SIG-M5 (cell line): ENCODE measurements around the gene DENND11.
"Not testable (repeated sequence)": the region's sequence is repeated elsewhere in the genome, so short reads cannot be mapped to it uniquely, and the experiment has no call there.

ENCODE experiments used
- DNase-seq: peaks from one replicate; lab custom pipeline; 2025; lab: John Stamatoyannopoulos, UW

DENND11 gene

DNA sequence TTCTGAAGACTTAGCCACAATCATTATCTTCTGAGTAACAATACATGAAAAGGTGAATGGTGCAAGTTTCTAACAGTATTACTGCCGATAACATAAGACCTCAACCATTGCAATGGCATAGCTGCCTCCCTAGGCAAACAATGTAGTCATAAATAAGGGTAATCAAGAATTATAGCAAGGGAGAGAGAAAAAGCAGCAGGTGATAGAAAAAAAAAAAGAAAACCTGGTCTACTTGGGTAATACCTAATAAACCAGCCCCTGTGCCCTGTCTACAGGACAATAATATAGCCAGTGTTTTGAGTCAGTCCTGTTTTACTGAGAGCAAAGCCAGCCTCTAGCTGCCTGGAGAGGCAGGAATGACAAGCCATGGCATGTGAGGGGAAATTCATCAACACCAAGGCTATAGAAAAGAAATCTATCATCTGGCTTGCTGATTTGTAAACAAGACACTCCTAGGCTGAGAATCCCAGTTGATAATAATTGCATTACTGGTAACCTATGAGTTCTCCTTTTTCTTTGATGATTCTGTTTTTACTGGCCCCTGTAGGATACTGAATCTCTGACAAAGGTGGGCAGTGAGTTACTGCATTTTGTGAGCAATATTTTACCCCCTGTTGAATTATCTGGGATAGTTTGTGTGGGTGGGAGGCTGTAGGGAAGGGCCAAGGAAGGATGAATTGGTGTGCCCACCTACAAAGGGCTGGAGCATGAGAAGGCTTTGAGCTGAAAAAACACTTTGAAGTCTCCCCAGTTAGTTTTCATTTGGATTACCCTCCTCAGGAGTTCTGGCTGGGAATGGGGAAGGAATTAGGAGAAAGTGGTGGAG, 4.5 kb upstream of the DENND11 start:
- no peak for DNase-seq

DNA sequence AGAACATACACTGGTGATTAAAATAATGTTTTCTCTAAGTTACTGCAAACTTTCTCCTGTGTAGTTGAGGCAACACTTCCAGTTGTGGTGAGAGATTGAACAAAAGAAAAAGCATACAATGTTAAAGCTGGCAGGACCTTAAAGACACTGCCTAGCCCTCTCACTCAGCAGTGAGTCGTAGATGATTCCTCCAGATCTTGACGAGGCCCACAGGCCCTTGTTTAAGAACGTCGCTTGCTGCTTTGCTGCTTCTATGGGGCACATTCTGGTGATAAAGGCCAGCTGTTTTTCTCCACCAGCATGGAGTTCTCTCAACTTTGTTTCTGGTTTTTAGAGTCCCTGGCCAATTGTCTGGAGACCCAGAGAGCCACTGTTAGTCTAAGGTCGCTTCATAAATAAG, 2.8 kb upstream of the DENND11 start:
- no peak for DNase-seq

DNA sequence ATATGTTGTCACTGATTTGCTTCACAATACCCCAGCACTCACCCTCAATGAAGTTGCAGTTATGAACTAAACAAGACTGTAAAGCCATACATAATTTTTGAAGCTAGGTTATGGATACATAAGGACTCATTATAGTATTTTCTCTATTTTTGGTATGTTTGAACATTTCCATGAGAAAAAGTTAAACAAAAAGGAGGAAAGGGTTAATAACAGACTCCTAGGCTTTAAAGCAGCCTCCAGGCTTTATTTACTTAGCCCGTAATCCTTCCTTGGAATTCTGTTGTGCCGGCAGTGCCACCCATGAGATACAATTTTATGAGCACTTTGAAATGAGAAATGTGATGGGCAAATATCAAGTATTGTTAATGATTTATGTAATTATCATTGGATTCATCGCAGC, 2.1 kb upstream of the DENND11 start:
- DNase-seq = no peak

DNA sequence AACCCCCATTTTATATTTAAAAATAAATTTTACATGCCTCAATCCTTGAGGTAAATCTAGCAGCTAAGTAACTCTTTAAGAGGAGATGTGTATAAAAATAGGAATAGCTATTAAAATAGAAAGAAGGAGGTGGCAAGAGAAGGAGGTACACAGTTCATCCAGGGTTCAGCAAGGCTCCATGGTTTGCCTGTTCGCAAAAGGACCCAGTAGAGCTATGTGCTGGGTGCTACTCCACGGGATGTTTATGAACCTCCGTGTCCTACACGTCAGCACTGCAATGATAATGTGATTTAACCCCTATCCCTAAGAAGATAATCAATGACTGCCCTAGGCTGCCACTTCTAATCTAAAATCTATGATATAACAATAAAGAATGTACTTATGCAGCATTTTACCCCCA, 926 bp upstream of the DENND11 start:
- DNase-seq = no peak

DNA sequence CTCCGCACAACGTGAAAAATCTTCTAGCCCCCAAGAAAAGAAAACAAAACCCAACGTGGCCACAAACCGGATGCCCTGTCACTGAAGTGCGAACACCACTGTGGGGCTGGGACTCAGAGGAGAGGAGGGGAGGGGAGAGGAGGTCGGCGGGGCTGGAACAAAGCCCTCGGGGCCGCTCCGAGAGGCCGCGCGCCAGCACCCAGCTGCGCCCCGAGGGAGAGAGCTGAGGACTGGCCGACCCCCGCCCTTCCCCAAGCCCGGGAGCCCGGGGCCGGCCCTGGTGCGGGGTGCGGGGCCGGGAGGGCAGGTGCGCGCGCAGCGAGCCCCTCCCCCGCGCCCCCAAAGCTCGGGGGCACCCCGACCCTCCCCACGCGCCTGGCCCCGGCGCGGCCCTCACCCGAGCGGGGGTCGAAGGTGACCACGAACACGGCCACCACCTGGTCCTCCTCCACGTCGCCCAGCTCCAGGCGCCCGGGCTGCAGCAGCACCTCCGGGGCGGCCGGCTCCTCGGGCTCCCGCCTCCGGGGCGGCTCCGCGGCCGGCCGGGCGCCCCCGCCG, 398 bp downstream of the DENND11 start:
- no peak for DNase-seq

DNA sequence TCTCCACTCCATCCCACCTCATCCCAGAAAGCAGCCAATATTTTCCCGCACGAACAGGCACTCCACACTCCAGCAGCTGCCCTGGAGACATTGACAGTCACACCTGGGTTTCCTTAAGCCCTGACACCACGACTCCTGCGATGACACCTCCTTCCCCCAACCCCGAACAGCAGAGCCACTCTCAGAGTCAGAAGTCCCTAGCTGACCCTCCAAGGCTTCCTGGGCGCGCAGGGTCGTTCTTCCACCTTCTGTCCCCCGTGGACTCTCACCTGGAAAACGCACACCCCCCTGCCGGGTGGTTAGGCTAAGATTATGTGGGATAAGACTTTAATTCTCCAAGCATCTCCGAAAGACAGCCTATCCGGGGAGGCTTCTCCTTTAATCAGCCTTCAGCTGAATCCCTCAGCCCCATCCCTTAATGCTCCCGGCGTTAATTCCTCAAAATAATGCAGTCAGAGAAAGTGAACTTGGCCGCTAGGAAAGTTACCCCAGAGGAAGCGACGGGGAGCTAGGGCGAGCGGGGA, 1.1 kb downstream of the DENND11 start:
- DNase-seq = no peak

DNA sequence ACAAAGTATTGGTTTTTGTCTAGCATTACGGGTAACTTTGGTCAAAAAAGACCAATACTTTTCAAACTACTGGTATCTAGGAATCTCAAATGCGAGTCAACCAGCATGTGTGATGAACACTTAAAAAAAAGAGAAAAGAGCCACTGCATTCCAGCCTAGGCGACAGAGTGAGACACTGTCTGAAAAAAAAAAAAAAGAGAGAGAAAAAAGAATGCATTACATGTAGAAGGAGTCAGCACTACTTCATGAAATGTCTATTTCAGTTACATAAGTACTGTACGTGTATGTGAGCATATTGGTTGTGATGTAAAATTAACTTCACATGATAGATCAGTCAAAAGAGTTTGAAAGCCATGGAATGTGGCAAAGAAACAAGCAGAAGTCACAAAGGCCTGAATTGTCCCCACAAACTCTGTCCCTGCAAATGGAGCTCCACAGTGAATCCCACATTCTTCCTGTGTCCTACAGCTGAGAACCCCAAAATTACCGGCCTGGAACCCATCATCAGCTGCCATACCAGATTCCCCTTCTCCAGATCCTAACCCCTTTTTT, 1.6 kb downstream of the DENND11 start:
- no peak for DNase-seq

DNA sequence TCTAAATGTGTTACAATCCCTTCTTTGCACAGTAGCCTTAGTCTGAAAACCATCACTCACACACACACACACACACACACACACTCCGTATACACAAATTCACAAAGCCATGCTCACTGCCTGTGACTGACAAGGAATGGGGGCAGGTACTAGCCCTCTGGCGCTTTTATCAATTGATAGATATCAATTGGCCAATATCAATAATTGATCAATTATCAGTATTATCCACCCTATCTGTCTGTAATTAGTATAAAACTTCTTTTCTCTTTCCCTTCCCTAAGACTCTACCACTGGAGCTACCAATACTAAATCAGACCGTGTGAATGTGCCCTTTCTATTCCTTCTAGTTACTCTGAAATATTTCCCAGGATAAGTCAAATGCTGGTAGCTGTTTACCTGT, 2.1 kb downstream of the DENND11 start:
- DNase-seq = no peak

DNA sequence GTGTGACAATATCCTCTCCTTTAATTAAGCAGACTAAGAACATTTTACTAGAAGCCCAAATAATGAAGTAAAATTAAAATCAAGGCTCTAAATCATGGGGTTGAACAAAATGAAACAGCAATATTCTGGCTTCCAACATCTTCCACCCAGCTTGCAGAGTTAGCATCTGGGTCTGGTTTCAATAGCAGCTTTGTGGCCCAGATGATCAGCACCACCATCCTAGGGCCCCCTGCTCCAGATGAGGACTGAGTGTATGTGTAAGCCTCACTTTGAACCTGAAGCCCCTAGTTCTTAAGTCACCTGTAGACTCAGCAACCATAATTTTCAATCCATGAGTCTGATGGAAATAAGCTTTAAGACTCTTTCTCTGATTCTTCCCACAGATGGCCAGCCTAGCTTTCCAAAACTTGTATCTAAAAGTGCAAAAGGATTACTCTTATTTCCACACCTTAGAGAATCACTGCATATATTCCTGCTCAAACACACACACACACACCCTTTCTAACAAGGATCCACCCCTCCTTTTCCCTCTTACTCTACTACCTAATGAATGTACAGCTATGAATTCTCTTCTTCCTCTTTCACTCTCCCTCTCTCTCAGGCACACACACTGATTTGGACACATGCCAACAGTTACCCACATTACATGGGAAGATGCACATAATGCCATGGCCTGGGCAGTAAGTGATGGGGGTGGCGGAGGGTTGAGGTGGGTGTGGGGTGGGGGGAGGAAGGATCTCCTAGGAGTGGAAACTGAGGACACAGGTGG, 3.5 kb downstream of the DENND11 start:
- DNase-seq = peak; percentile 14

DNA sequence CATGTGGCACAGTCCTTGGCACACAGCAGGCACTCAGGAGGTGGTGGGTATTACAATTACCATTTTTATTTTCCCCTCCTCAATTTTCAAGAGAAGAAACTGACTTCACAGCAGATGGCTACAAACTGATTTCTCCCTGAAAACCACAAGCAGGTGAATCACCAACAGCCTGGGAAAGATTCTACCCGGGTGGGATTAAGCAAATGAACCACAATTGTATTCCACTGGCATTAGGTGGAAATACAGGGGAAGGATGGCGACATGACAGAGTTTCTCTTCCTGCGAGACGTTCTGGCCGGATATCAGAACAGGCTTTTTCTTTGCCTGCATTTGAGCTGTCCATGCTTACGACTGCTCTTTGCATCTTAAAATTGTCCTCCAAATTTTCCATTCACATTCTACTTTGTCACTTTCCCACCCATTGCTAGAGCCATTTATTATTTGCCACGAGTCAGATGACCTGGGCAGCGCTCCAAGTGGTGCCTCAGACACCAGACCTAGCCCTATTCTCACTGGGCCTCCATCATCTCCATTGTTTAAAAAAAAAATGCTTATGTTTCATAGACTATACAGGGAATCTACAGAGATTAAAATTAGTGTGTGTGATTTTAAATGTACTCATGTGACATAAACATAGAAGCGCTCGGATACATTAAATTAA, 4.6 kb downstream of the DENND11 start:
- DNase-seq = no peak

DNA sequence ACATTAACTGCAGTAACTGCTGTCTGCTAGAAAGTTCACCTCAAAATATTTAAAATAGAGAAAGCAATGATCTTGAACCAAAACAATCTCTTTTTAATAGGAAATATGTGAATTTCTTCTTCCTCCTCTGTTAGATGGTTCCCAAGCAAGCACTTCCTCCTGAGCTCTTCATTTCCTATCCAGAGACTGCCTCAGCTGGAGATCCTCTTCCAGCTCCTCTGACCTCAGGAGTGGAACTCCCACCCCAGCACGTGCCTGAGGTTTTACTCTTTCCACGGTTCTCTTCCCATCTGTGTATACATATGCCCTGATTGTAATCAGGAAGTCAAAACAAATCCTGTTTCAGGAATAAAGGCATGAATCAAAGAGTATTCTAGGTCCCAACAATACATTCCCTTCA, 5.6 kb downstream of the DENND11 start:
- DNase-seq = no peak

DNA sequence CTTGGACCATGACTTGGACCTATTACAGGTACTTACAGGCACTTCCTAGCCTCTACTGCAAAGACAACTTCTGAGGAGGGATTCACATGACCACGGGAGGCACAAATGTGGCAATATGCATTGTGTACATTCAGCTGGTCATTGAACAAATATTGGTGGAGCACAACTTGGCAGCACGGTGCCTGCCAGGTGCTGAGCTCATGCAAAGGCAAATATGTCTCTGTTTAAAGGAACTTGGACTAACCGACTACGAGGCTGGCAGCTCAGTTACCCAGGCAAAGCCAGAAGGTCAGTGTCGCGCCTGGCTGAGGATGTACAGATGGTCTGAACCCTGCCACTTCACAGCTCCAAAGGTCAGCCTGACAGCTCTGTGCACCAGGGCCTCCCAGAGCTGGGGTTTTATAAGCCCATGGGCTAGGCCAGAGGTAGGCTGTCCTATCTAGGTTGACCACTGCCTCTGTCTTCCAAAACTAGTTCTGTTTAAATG, 6.1 kb downstream of the DENND11 start:
- no peak for DNase-seq

DNA sequence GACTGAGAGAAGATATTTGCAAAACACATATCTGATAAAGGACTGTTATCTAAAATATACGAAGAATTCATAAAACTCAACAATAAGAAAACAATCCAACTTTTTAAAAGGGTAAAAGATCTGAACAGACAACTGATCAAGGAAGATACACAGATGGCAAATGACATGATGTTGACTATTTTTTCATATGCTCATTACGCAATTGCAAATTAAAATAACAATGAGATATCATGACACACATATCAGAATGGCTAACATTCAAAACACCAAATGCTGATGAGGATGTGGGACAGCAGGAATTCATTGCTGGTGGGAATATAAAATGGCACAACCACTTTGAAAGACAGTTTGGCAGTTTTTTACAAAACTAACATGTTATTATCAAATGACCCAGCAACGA, 8.9 kb downstream of the DENND11 start:
- no peak for DNase-seq

DNA sequence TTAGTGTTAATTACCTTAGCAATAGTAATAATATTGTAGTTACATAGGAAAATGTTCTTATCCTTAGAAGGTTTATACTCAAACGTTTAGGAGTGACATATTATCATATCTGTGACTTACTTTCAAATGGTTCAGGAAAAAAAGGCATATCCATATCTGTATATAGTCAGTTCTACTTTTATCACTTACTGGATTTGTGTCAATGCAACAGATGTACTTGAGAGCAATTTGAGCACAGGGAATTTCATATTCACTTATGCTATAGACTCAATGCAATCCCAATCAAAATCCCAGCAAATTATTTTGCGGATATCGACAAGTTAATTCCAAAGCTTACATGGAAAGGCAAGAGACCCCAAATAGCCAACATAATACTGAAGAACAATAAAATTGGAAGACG, 10.0 kb downstream of the DENND11 start:
- DNase-seq = no peak

DNA sequence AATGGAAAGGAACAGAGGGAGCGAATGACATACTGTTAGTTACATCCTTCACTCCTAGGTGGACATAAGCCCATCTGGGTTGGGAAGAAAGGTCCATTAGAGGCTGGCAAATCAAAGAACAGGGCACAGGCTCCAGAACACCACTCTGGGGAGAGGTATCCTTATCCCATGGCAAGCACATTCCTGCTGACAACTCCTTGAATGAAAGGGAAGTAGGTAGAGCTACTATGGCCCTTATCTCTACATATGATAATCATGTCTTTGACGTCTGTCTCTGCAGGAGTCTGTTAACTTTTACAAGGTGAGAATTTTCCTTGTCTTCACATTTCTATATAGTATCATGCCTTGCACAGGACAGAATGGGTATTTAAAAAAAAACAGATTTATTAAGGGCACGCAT, 10.4 kb downstream of the DENND11 start:
- DNase-seq = no peak

DNA sequence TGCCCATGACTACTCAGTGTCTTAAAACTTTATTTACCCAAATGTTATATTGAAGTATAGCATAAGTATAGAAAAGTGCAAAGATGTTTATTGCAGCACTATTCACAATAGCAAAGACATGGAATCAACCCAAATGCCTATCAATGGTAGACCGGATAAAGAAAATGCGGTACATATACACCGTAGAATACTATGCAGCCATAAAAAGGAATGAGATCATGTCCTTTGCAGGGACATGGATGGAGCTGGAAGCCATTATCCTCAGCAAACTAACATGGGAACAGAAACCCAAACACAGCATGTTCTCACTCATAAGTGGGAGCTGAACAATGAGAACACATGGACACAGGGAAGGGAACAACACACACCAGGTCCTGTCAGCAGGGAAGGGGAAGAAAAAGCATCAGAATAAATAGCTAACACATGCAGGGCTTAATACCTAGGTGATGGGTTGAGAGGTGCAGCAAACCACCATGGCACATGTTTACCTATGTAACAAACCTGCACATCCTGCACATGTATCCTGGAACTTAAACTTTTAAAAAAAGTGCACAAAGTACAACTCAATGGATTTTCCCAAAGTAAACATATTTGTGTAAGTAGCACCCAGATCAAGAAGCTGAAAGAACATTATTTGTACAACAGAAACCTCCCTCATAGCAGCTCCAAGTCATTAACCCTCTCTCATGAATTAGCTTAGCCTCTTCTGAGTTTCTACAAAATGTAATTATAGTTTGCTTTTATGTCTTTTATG, 12.7 kb downstream of the DENND11 start:
- not testable (repeated sequence) for DNase-seq

DNA sequence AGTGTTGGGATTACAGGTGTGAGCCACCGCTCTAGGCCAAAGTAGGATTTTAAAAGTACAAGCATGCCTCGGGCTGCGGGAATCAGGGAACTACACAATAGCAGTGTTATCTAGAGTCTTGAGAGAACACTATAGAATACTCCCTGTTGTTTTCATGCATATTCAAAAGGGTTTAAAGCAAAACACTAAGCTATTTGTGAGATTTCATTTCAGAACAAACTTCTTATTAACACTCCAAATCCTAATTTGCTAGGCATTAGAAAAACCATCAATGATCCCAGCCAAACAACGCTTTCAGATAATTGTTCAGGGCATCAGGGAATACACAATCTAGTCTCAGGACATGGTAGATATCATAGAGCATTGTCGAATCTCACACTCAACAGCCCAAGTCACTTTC, 13.9 kb downstream of the DENND11 start:
- no peak for DNase-seq

DNA sequence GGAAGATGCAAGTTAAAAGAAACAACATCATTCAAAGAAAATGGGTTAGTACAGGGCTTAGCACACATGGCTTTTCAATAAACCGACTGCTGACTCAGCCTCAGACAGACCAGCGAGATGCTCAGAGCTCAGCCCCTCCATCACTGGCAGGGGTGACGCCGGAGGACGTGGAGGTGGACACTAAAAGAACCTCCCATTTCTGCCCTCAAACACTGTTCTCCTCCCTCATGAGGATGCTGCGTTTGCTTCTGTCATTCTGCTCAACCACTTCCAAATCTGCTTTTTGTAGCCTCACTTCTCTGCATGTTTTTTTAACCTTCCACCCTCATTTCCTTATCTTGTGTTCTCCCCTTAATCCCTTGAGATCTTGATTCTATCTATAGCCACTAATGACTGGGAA, 15.3 kb downstream of the DENND11 start:
- no peak for DNase-seq

DNA sequence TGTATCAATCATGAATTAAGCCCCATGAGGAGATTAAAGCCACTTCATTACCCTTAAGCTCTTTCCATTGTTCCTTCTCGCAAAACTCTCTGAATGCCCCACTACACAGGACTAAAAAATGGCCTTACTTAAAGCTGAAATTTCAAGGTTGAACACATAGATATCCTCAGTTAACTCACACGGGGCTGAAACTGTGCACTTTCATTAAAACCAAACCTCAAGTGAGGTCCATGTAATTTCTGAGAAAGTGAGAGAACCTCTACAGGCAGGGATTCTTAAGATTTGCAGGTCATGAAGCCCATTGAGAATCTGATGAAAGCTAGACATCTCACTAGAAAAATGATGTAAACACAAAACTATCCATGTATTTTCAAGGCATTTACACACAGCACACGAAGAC, 15.9 kb downstream of the DENND11 start:
- DNase-seq = no peak

DNA sequence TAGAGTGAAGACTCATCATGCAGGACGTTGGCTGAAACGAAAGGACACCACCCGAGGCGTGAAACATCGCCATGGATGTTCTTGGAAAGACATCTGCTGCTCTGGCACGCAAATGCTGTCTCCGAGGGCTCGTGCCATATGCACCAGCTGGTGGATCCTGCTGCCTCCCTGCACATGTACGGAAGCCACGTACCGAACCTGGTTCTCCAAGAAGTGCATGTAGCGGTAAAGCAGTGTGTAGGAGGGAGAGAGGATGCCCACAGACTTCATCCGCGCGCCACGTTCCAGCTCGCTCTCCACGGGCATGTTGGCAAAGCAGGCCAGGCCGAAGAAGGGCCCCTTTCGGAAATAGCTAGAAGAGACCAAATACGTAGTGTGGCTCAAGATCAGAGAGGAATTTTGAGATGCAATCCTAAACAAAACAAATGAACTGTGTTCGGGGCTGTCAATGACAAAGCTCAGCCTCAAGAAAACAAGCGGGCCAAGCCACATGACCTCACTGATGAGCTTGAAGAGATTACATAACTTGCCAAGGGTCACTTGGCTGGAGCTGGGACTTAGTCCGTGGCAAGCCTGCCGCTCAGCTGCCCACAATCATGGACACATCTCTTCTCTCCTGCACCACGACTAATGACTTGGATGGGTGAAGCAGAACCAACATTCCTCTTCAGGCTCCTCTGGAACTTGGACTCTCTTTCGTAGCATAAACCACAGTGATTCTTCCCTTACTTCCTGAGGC, 16.5 kb downstream of the DENND11 start:
- no peak for DNase-seq

DNA sequence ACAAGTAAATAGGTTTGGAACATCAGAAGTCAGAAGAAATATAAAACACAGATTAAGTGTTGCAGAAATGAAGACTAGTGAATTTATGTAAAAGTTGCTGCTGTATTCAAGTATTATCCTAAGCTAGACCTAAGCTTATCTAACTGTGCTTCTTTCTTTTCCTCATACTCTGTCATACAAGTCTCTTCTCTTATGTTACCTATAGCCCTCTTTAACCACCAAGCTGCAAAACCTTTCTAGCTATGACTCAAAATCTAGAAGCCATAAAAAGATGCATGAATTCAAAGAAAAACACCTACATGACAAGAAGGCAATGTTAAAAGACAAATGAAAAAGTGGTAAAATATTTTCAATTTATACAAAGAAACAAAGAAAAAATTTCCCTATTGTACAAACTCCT, 23.0 kb downstream of the DENND11 start:
- DNase-seq = no peak
